PC-3 (cell line): ENCODE data around the gene PRR12. TPM values are rescaled to one million over a fixed set of nuclear protein-coding genes. Genes with fewer than 3 reads are reported as not detected.

ENCODE experiments used
- ATAC-seq: fragments of 200-7000 bp; cut with Tn5 transposase; 2 replicates; pipeline ENCODE4 v1.9.1; 2020; ENCODE audit warnings: mild to moderate bottlenecking, moderate library complexity
- BruUV-seq: library from RNA; stranded (reverse); fragments of 400-500 nt; replicated peaks from 2 replicates; lab custom pipeline; 2021; lab: Mats Ljungman, UMichigan
- CTCF ChIA-PET: fragments of 300-600 bp; sonication (Branson Sonifier 250); formaldehyde crosslinking; loops from one replicate; lab custom pipeline; 2022; ENCODE audit warnings: antibody characterized with exemption; lab: Charles Lee
- POLR2A ChIA-PET: fragments of 300-600 bp; sonication (Branson Sonifier 250); formaldehyde crosslinking; loops from one replicate; lab custom pipeline; 2022; ENCODE audit warnings: antibody characterized with exemption; ENCODE audit not compliant: unreplicated experiment; lab: Charles Lee
- DNase-seq: peaks from one replicate; pipeline ENCODE4 v3.0.0-alpha.2; 2015
- H2AFZ ChIP-seq: fragments of 300-600 bp; sonication (generic); 2 replicates; pipeline ENCODE4 v1.6.0; 2016; ENCODE audit warnings: antibody characterized with exemption, low read length
- H3F3A ChIP-seq: fragments of 300-600 bp; sonication (generic); one replicate; pipeline ENCODE4 v1.6.0; 2017; ENCODE audit warnings: antibody characterized with exemption, low read length, control low read depth, mild to moderate bottlenecking; ENCODE audit not compliant: unreplicated experiment
- H3K27ac ChIP-seq: fragments of 300-600 bp; sonication (generic); 2 replicates; pipeline ENCODE4 v1.5.1; 2016; ENCODE audit warnings: mild to moderate bottlenecking, low read length
- H3K27me3 ChIP-seq: fragments of 300-600 bp; sonication (generic); 2 replicates; pipeline ENCODE4 v1.6.1; 2016; ENCODE audit warnings: low read length, mixed read lengths
- H3K36me3 ChIP-seq: fragments of 300-600 bp; sonication (generic); 2 replicates; pipeline ENCODE4 v1.6.1; 2016; ENCODE audit warnings: low read depth, mixed run types, low read length, mixed read lengths
- H3K4me1 ChIP-seq: fragments of 300-600 bp; sonication (generic); 2 replicates; pipeline ENCODE4 v1.5.1; 2016; ENCODE audit warnings: low read length; ENCODE audit not compliant: insufficient read depth
- H3K4me2 ChIP-seq: fragments of 300-600 bp; sonication (generic); 2 replicates; pipeline ENCODE4 v1.6.0; 2016; ENCODE audit warnings: low read length
- H3K4me3 ChIP-seq: fragments of 300-600 bp; sonication (generic); 2 replicates; pipeline ENCODE4 v1.5.1; 2016; ENCODE audit warnings: mild to moderate bottlenecking, low read length, mixed read lengths
- H3K79me2 ChIP-seq: fragments of 300-600 bp; sonication (generic); 2 replicates; pipeline ENCODE4 v1.6.1; 2017; ENCODE audit warnings: low read length, mixed read lengths
- H3K9ac ChIP-seq: fragments of 300-600 bp; sonication (generic); 2 replicates; pipeline ENCODE4 v1.6.0; 2016; ENCODE audit warnings: mild to moderate bottlenecking, low read length
- H3K9me2 ChIP-seq: fragments of 300-600 bp; sonication (generic); replicated peaks from 2 replicates; pipeline ENCODE4 v1.6.1; 2016; ENCODE audit warnings: mixed run types, low read length, mixed read lengths
- H3K9me3 ChIP-seq: fragments of 300-600 bp; sonication (generic); 2 replicates; pipeline ENCODE4 v1.6.1; 2016; ENCODE audit warnings: low read length, mixed read lengths
- H4K20me1 ChIP-seq: fragments of 300-600 bp; sonication (generic); 2 replicates; pipeline ENCODE4 v1.6.1; 2016; ENCODE audit warnings: low read length, mixed read lengths
- CTCF ChIP-seq: fragments of 300-600 bp; sonication (generic); conservative IDR thresholded peaks from 2 replicates; pipeline ENCODE4 v1.5.1; 2017; ENCODE audit warnings: antibody characterized with exemption, low read depth, mild to moderate bottlenecking, low read length
- EZH2 ChIP-seq: fragments of 300-600 bp; sonication (generic); IDR thresholded peaks from one replicate; pipeline ENCODE4 v1.6.1; 2017; ENCODE audit warnings: antibody characterized with exemption, mild to moderate bottlenecking, low read length; ENCODE audit not compliant: unreplicated experiment
- EZH2phosphoT487 ChIP-seq: fragments of 300-600 bp; sonication (generic); IDR thresholded peaks from 2 replicates; pipeline ENCODE4 v1.6.1; 2018; ENCODE audit warnings: mild to moderate bottlenecking, antibody characterized with exemption, low read length, borderline replicate concordance
- intact Hi-C: fragments of 100-400 bp; cut with micrococcal nuclease; formaldehyde crosslinking; loops from 2 replicates; pipeline ENCODE4 v1.9.0; 2023
- total RNA-seq: library from RNA; depleted of rRNA; stranded (reverse); fragments of >200 nt; gene quantifications from 2 replicates; pipeline ENCODE4 v1.2.3, GENCODE V29; 2014

Gene PRR12
- total RNA-seq, 1 experiment from 2014 or later = 14.6 TPM

DNA sequence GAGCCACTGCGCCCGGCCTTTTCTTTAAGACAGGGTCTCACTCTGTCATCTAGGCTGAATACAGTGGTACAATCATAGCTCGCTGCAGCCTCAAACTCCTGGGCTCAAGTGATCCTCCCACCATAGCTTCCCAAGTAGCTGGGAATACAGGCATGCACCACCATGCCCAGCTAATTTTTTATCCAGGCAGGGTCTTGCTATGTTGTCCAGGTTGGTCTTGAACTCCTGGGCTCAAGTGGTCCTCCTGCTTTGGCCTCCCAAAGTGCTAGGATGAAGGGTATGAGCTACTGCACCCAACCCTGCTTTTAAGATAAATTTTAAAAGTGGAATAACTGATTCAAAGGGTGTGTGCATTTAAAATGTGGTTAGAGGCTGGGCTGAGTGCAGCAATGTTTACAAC is 24.7 kb upstream of the PRR12 start:
- POLR2A ChIA-PET = interaction anchor here (0.6 kb wide), 1 partner anchor 164 kb away, joined by 3 read pairs; no protein-coding TSS in a partner anchor
- Histone ChIP-seq H3K4me2 (no peak overlapping the region), H3K36me3 (peaks cover 3% of the 10 kb centered on the region; the same call in 1 of the 2 replicates), H4K20me1 (0 out of 2 replicates have a peak, but pooled peaks cover 9% of the 10 kb centered on the region), H3K4me1 (peaks cover 16% of the 10 kb centered on the region; the same call in 1 of the 2 replicates), H3K27ac (no peak overlapping the region), H3K79me2 (peaks cover 58% of the 10 kb centered on the region), H2AFZ (no peak overlapping the region), H3K9me2 (no peaks in the 10 kb centered on the region), H3F3A (no peaks in the 10 kb centered on the region), H3K9me3 (no peaks in the 10 kb centered on the region), H3K27me3 (no peaks in the 10 kb centered on the region), H3K4me3 (no peak overlapping the region), H3K9ac (no peak overlapping the region)
- CTCF ChIA-PET = interaction anchor here (0.7 kb wide), 1 partner anchor 359 kb away, joined by 3 read pairs; no protein-coding TSS in a partner anchor
- TF ChIP-seq EZH2phosphoT487 (no peak), CTCF (no peak), EZH2 (no peak)
- BruUV-seq = no TSS peak
- DNase-seq (no peak), ATAC-seq (no peak)
- intact Hi-C loops = no loop called here

DNA sequence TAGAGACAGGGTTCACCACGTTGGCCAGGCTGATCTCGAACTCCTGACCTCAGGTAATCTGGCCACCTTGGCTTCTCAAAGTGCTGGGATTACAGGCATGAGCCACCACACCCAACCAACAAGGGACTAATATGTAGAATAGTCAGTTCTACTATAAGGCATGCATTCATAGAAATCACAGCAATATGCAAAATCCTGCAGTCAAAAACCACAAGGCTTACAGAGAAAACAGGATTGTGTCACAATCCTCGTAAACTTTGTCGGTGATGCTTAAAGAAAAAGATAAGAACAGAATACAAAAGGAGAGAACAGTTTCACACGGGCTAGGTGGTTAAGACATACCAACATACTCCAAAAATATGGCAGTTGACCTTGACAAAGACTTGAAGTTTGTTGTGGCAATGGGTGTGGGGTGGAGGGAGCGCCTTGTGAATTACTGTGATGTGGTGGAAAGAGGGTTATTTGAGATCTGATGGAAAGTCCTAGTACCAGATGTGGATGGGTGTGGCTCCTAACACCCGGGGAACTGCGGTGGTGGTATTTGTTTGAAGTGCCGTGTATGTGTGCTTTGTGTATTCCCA is 23.0 kb upstream of the PRR12 start:
- 0 out of 2 replicates have a peak, but pooled peaks cover 9% of the 10 kb centered on the region for H4K20me1 ChIP-seq
- TF ChIP-seq CTCF (no peak), EZH2phosphoT487 (no peak), EZH2 (no peak)
- H3K4me2 ChIP-seq = no peak overlapping the region
- intact Hi-C loops = no loop called here
- no peak for ATAC-seq
- peaks cover 16% of the 10 kb centered on the region; the same call in 1 of the 2 replicates for H3K4me1 ChIP-seq
- H3K79me2 ChIP-seq = peaks cover 57% of the 10 kb centered on the region
- ChIA-PET CTCF (interaction anchor here (0.6 kb wide), 1 partner anchor 125 kb away, joined by 5 read pairs; no protein-coding TSS in a partner anchor), POLR2A (no interaction called here)
- peaks cover 3% of the 10 kb centered on the region; the same call in 1 of the 2 replicates for H3K36me3 ChIP-seq
- DNase-seq = peak; percentile 29
- BruUV-seq = no TSS peak
- no peak overlapping the region for H3K9ac ChIP-seq
- no peaks in the 10 kb centered on the region for H3K9me2 ChIP-seq
- no peak overlapping the region for H3K4me3 ChIP-seq
- no peaks in the 10 kb centered on the region for H3F3A ChIP-seq
- H2AFZ ChIP-seq = no peak overlapping the region
- no peaks in the 10 kb centered on the region for H3K27me3 ChIP-seq
- no peak overlapping the region for H3K27ac ChIP-seq
- no peaks in the 10 kb centered on the region for H3K9me3 ChIP-seq
